SK-N-SH (cell line): Measurements from ENCODE around the gene IDH2. TPM values are rescaled to one million over a fixed set of nuclear protein-coding genes. Genes with fewer than 3 reads are reported as not detected.

Source experiments
- CTCF ChIA-PET: fragments of 300-600, 350-600 bp; formaldehyde crosslinking; extraction: SDS; loops from one replicate; lab custom pipeline; 2021; lab: Yijun Ruan, JAX
- POLR2A ChIA-PET: fragments of 350-600 bp; sonication (Branson Sonifier 250); formaldehyde crosslinking; extraction: SDS; loops from one replicate; lab custom pipeline; 2020; ENCODE audit warnings: antibody characterized with exemption, inconsistent platforms; lab: Yijun Ruan, JAX
- DNase-seq: peaks from one replicate; pipeline ENCODE4 v3.0.0; 2012
- H2AFZ ChIP-seq: fragments of 200-600 bp; sonication (generic); 2 replicates; pipeline ENCODE4 v1.8.1; 2016; ENCODE audit warnings: antibody characterized with exemption, mild to moderate bottlenecking, low read depth
- H3F3A ChIP-seq: fragments of 200-600 bp; sonication (generic); replicated peaks from 2 replicates; pipeline ENCODE3; 2016; ENCODE audit warnings: antibody characterized with exemption, mild to moderate bottlenecking; ENCODE audit not compliant: insufficient read depth
- H3K27ac ChIP-seq, 2 experiments: fragments of 200-500 bp in 1 of 2; fragments of 200-600 bp in 1 of 2; sonication (Bioruptor generic) in 1 of 2; sonication (generic), shearing (Covaris generic) in 1 of 2; 2 replicates each; pipeline versions ENCODE4 v1.5.1 to v1.6.1; 2014 to 2016; ENCODE audit warnings: low read depth in 2 of 2, inconsistent platforms in 1 of 2, low read length in 1 of 2, mild to moderate bottlenecking in 1 of 2, mixed read lengths in 1 of 2
- H3K27me3 ChIP-seq: fragments of 200-600 bp; sonication (generic), shearing (Covaris generic); 2 replicates; pipeline ENCODE4 v1.6.1; 2016; ENCODE audit warnings: mixed run types; ENCODE audit not compliant: insufficient read depth
- H3K36me3 ChIP-seq, 2 experiments: fragments of 200-500 bp in 1 of 2; fragments of 200-600 bp in 1 of 2; sonication (Bioruptor generic) in 1 of 2; sonication (generic) in 1 of 2; replicated peaks in 1 of 2; 2 replicates each; pipeline versions ENCODE3 to v1.5.1; 2014 to 2016; ENCODE audit warnings: low read length in 1 of 2, mild to moderate bottlenecking in 1 of 2; ENCODE audit not compliant: insufficient read depth in 2 of 2, control insufficient read depth in 1 of 2
- H3K4me1 ChIP-seq, 2 experiments: fragments of 200-500 bp in 1 of 2; fragments of 200-600 bp in 1 of 2; sonication (Bioruptor generic) in 1 of 2; sonication (generic), shearing (Covaris generic) in 1 of 2; 2 replicates each; pipeline versions ENCODE4 v1.5.1 to v1.6.1; 2014 to 2016; ENCODE audit warnings: low read depth in 1 of 2, low read length in 1 of 2, mixed run types in 1 of 2; ENCODE audit not compliant: insufficient read depth in 2 of 2, control insufficient read depth in 1 of 2
- H3K4me2 ChIP-seq: fragments of 200-600 bp; sonication (generic), shearing (Covaris generic); 2 replicates; pipeline ENCODE4 v1.6.1; 2017; ENCODE audit warnings: mixed run types
- H3K4me3 ChIP-seq, 2 experiments: fragments of 200-500 bp in 1 of 2; fragments of 200-600 bp in 1 of 2; sonication (Bioruptor generic) in 1 of 2; sonication (generic), shearing (Covaris generic) in 1 of 2; 2 replicates each; pipeline versions ENCODE4 v1.5.1 to v1.8.1; 2014 to 2016; ENCODE audit warnings: low read depth in 2 of 2, inconsistent platforms in 1 of 2, low read length in 1 of 2, mild to moderate bottlenecking in 1 of 2, mixed read lengths in 1 of 2, moderate library complexity in 1 of 2
- H3K79me2 ChIP-seq: fragments of 200-600 bp; sonication (generic); 2 replicates; pipeline ENCODE4 v1.8.1; 2017; ENCODE audit warnings: mild to moderate bottlenecking; ENCODE audit not compliant: insufficient read depth
- H3K9ac ChIP-seq: fragments of 200-600 bp; sonication (generic); 2 replicates; pipeline ENCODE4 v1.6.1; 2017; ENCODE audit warnings: mixed run types
- H3K9me2 ChIP-seq: fragments of 200-600 bp; sonication (generic); 2 replicates; pipeline ENCODE4 v1.6.1; 2017; ENCODE audit warnings: mixed run types
- H3K9me3 ChIP-seq: fragments of 200-600 bp; sonication (generic); 2 replicates; pipeline ENCODE4 v1.6.1; 2017; ENCODE audit warnings: mixed run types, mild to moderate bottlenecking, moderate library complexity
- H4K20me1 ChIP-seq: fragments of 200-600 bp; sonication (generic); 2 replicates; pipeline ENCODE4 v1.6.1; 2017; ENCODE audit warnings: mild to moderate bottlenecking, mixed run types; ENCODE audit not compliant: insufficient read depth
- CHD2 ChIP-seq: fragments of 150-350 bp; IDR thresholded peaks from 2 replicates; pipeline ENCODE4 v1.6.1; 2018; ENCODE audit warnings: low read length; ENCODE audit not compliant: partially characterized antibody
- ELF1 ChIP-seq: IDR thresholded peaks from 2 replicates; pipeline ENCODE4 v1.4.0; 2012
- EP300 ChIP-seq, 2 experiments: IDR thresholded peaks; 2 replicates each; pipeline versions ENCODE4 v1.4.0 to v1.6.1; 2012; ENCODE audit warnings: borderline replicate concordance in 1 of 2, low read depth in 1 of 2, low read length in 1 of 2
- FOXJ3 ChIP-seq: sonication (generic); formaldehyde crosslinking; IDR thresholded peaks from 2 replicates; pipeline ENCODE4 v1.5.1; 2020; ENCODE audit warnings: mild to moderate bottlenecking, missing genetic modification reagents
- GABPA ChIP-seq: IDR thresholded peaks from 2 replicates; pipeline ENCODE4 v1.4.0; 2012; ENCODE audit warnings: low read depth, mild to moderate bottlenecking
- JUND ChIP-seq: IDR thresholded peaks from 2 replicates; pipeline ENCODE4 v1.4.0; 2012
- MEF2A ChIP-seq: IDR thresholded peaks from 2 replicates; pipeline ENCODE4 v1.4.0; 2012; ENCODE audit warnings: low read depth, borderline replicate concordance
- MXI1 ChIP-seq: IDR thresholded peaks from 2 replicates; pipeline ENCODE4 v1.6.1; 2012; ENCODE audit warnings: mild to moderate bottlenecking, low read depth, low read length, improper control_type of control experiment
- NRF1 ChIP-seq: IDR thresholded peaks from 2 replicates; pipeline ENCODE4 v1.6.1; 2012; ENCODE audit warnings: low read depth, mild to moderate bottlenecking, low read length
- RAD21 ChIP-seq: IDR thresholded peaks from 2 replicates; pipeline ENCODE4 v1.6.1; 2012; ENCODE audit warnings: mild to moderate bottlenecking, low read length
- RCOR1 ChIP-seq: fragments of 150-350 bp; IDR thresholded peaks from 2 replicates; pipeline ENCODE4 v1.6.1; 2017; ENCODE audit warnings: antibody characterized with exemption, low read length
- RFX5 ChIP-seq: IDR thresholded peaks from 2 replicates; pipeline ENCODE4 v1.6.1; 2012; ENCODE audit warnings: mild to moderate bottlenecking, improper control_type of control experiment, low read length
- TAF1 ChIP-seq: IDR thresholded peaks from 2 replicates; pipeline ENCODE4 v1.6.1; 2012; ENCODE audit warnings: low read depth, mild to moderate bottlenecking, low read length, moderate library complexity, borderline replicate concordance
- YY1 ChIP-seq: IDR thresholded peaks from 2 replicates; pipeline ENCODE4 v1.4.0; 2012; ENCODE audit warnings: low read depth, mild to moderate bottlenecking
- WGBS: methylation state at CpG from one replicate; pipeline ENCODE4 v1.1.6; 2017; ENCODE audit warnings: low lambda C conversion rate; 5-methylcytosine and 5-hydroxymethylcytosine counted together
- polyA plus RNA-seq, 3 experiments: library from polyadenylated mRNA; depleted of rRNA; stranded (reverse); fragments of >200 nt; gene quantifications; 2 replicates each; pipeline ENCODE4 v1.2.3, GENCODE V29; 2012
- TF ChIP-seq, protein P1 (sequence below): fragments of 150-350 bp; IDR thresholded peaks from 2 replicates; pipeline ENCODE4 v1.6.1; 2016; ENCODE audit warnings: mild to moderate bottlenecking, low read depth, low read length
- TF ChIP-seq, protein P2 (sequence below): IDR thresholded peaks from 2 replicates; pipeline ENCODE4 v1.6.1; 2012; ENCODE audit warnings: mild to moderate bottlenecking, low read depth, low read length, moderate library complexity
- TF ChIP-seq, protein P3 (sequence below): fragments of 200-600 bp; sonication (generic); IDR thresholded peaks from 2 replicates; pipeline ENCODE4 v1.6.1; 2017; ENCODE audit warnings: antibody characterized with exemption, mild to moderate bottlenecking, moderate library complexity
- TF ChIP-seq, protein P4 (sequence below): IDR thresholded peaks from 2 replicates; pipeline ENCODE4; 2012
- TF ChIP-seq, protein P5 (sequence below): IDR thresholded peaks from 2 replicates; pipeline ENCODE4 v1.4.0; 2012; ENCODE audit warnings: low read depth
- TF ChIP-seq, protein P6 (sequence below): fragments of 150-350 bp; IDR thresholded peaks from 2 replicates; pipeline ENCODE4 v1.6.1; 2017; ENCODE audit warnings: antibody characterized with exemption, low read length, low read depth, borderline replicate concordance
- TF ChIP-seq, protein P7 (sequence below): IDR thresholded peaks from 2 replicates; pipeline ENCODE4 v1.4.0; 2012; ENCODE audit warnings: low read depth, borderline replicate concordance

IDH2 gene
- polyA plus RNA-seq, 1 of the 3 experiments (the other 2 are of a cell fraction): 25.2 TPM

DNA sequence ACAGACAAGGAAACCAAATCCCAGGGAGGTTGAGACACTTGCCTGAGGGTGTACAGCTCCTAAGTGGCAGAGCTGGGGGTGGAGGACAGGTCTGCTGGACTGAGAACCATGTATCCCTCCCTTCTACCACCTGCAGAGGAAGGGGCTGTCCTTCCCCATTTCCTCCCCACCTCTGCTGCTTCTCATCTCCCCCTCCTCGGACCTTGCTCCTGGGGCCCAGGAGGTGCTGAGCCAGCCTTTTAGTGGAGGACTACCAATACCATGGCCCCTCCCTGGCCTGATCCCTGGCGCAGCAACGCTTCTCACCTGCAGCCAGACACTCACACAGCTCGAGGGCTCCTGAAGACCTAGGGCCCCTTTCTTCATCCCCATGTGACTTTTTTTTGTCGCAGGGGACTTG is 50.4 kb downstream of the IDH2 start (continued):
- TF ChIP-seq JUND: no peak
- no peak for TF ChIP-seq YY1
- no peak for TF ChIP-seq RAD21
- TF ChIP-seq NRF1: no peak
- no peak for TF ChIP-seq RFX5

DNA sequence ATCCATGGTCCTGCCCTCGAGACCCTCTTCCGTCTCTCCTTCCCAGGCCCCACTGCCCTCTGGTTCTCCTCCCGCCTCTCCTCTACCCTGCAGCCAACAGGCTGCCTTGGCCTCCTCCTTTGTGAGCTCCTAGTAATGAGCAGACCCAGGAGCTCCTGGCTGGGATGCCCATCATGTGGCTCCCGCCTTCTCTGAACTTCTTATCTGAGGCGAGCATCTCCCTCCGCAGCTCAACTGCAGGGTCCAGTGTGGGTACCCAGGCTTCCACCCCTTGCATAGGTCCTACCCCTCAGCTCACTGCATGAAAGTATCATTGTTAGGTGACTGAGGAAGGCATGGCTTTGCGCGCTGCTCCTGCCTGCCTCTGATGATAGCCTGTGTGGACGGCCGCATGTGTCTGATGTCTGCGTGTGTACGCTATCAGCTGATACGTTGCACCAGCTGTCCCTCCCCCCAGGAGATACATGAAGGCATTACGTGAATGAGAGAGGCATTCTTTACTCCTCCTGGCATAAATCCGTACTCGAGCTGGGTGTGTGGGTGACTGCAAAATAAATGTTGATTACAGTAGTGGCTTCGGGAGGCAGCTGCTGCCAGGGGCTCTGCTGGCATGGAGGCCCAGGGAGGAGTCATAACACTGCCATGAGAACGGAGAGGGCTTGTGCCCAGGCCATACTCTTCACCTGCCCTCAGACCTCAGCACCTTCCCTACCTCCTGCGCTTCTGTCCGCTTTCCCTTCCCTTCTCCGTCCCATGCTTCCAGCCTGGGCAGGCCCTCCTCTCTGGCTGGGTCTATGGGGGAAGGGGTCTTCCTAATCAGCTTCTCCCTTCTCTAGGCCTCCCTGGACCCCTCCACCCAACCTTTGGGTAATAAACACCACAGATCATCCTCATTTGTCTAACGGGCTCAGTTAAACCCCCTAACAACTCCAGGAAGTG is 52.3 kb downstream of the IDH2 start:
- CTCF ChIA-PET: interaction anchor here (1.5 kb wide), 1 partner anchor 11 kb away, joined by 4 read pairs; no protein-coding TSS in a partner anchor
- TF ChIP-seq, protein P1, sequence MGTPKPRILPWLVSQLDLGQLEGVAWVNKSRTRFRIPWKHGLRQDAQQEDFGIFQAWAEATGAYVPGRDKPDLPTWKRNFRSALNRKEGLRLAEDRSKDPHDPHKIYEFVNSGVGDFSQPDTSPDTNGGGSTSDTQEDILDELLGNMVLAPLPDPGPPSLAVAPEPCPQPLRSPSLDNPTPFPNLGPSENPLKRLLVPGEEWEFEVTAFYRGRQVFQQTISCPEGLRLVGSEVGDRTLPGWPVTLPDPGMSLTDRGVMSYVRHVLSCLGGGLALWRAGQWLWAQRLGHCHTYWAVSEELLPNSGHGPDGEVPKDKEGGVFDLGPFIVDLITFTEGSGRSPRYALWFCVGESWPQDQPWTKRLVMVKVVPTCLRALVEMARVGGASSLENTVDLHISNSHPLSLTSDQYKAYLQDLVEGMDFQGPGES: no peak
- TF ChIP-seq CHD2 (no peak), JUND (no peak), MEF2A (no peak), YY1 (no peak), EP300 (IDR thresholded peaks at IDR 0.05; ENCODE audit: borderline replicate concordance in 1 of 2, low read depth in 1 of 2, low read length in 1 of 2) (no peak), GABPA (no peak), TAF1 (no peak), RCOR1 (no peak), FOXJ3 (CRISPR knock-in tag) (no peak), ELF1 (no peak), MXI1 (no peak)
- TF ChIP-seq, protein P2, sequence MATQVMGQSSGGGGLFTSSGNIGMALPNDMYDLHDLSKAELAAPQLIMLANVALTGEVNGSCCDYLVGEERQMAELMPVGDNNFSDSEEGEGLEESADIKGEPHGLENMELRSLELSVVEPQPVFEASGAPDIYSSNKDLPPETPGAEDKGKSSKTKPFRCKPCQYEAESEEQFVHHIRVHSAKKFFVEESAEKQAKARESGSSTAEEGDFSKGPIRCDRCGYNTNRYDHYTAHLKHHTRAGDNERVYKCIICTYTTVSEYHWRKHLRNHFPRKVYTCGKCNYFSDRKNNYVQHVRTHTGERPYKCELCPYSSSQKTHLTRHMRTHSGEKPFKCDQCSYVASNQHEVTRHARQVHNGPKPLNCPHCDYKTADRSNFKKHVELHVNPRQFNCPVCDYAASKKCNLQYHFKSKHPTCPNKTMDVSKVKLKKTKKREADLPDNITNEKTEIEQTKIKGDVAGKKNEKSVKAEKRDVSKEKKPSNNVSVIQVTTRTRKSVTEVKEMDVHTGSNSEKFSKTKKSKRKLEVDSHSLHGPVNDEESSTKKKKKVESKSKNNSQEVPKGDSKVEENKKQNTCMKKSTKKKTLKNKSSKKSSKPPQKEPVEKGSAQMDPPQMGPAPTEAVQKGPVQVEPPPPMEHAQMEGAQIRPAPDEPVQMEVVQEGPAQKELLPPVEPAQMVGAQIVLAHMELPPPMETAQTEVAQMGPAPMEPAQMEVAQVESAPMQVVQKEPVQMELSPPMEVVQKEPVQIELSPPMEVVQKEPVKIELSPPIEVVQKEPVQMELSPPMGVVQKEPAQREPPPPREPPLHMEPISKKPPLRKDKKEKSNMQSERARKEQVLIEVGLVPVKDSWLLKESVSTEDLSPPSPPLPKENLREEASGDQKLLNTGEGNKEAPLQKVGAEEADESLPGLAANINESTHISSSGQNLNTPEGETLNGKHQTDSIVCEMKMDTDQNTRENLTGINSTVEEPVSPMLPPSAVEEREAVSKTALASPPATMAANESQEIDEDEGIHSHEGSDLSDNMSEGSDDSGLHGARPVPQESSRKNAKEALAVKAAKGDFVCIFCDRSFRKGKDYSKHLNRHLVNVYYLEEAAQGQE: no peak
- TF ChIP-seq, protein P3, sequence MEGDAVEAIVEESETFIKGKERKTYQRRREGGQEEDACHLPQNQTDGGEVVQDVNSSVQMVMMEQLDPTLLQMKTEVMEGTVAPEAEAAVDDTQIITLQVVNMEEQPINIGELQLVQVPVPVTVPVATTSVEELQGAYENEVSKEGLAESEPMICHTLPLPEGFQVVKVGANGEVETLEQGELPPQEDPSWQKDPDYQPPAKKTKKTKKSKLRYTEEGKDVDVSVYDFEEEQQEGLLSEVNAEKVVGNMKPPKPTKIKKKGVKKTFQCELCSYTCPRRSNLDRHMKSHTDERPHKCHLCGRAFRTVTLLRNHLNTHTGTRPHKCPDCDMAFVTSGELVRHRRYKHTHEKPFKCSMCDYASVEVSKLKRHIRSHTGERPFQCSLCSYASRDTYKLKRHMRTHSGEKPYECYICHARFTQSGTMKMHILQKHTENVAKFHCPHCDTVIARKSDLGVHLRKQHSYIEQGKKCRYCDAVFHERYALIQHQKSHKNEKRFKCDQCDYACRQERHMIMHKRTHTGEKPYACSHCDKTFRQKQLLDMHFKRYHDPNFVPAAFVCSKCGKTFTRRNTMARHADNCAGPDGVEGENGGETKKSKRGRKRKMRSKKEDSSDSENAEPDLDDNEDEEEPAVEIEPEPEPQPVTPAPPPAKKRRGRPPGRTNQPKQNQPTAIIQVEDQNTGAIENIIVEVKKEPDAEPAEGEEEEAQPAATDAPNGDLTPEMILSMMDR: no peak
- TF ChIP-seq, protein P4, sequence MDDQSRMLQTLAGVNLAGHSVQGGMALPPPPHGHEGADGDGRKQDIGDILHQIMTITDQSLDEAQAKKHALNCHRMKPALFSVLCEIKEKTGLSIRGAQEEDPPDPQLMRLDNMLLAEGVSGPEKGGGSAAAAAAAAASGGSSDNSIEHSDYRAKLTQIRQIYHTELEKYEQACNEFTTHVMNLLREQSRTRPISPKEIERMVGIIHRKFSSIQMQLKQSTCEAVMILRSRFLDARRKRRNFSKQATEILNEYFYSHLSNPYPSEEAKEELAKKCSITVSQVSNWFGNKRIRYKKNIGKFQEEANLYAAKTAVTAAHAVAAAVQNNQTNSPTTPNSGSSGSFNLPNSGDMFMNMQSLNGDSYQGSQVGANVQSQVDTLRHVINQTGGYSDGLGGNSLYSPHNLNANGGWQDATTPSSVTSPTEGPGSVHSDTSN: no peak
- TF ChIP-seq, protein P5, sequence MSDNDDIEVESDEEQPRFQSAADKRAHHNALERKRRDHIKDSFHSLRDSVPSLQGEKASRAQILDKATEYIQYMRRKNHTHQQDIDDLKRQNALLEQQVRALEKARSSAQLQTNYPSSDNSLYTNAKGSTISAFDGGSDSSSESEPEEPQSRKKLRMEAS: no peak
- TF ChIP-seq, protein P6, sequence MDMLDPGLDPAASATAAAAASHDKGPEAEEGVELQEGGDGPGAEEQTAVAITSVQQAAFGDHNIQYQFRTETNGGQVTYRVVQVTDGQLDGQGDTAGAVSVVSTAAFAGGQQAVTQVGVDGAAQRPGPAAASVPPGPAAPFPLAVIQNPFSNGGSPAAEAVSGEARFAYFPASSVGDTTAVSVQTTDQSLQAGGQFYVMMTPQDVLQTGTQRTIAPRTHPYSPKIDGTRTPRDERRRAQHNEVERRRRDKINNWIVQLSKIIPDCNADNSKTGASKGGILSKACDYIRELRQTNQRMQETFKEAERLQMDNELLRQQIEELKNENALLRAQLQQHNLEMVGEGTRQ: no peak
- TF ChIP-seq, protein P7, sequence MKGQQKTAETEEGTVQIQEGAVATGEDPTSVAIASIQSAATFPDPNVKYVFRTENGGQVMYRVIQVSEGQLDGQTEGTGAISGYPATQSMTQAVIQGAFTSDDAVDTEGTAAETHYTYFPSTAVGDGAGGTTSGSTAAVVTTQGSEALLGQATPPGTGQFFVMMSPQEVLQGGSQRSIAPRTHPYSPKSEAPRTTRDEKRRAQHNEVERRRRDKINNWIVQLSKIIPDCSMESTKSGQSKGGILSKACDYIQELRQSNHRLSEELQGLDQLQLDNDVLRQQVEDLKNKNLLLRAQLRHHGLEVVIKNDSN: no peak

More for the DNA sequence above, 52.3 kb downstream of the IDH2 start:
- H3K9me2 ChIP-seq: no peaks in the 10 kb centered on the region
- no peak overlapping the region for H2AFZ ChIP-seq
- H3K9me3 ChIP-seq: no peaks in the 10 kb centered on the region
- H3K36me3 ChIP-seq: no peaks in the 10 kb centered on the region
- no peak overlapping the region for H3K27ac ChIP-seq
- no peak overlapping the region for H3K4me2 ChIP-seq
- POLR2A ChIA-PET: no interaction called here
- no peak overlapping the region for H3K9ac ChIP-seq
- H4K20me1 ChIP-seq: no peaks in the 10 kb centered on the region
- no peaks in the 10 kb centered on the region for H3F3A ChIP-seq
- H3K79me2 ChIP-seq: no peaks in the 10 kb centered on the region
- H3K27me3 ChIP-seq: no peaks in the 10 kb centered on the region
- WGBS: 92% methylated on average over 22 of the region's 22 CpGs
- no peak for DNase-seq
- peaks cover 0 to 23% of the 10 kb centered on the region in 2 experiments; a peak in 1 of 4 replicates for H3K4me1 ChIP-seq
- H3K4me3 ChIP-seq: no peak overlapping the region
